Measurements from ENCODE around the gene CDY1B. TPM values are rescaled to one million over a fixed set of nuclear protein-coding genes. Genes with fewer than 3 reads are reported as not detected.
"Not testable (repeated sequence)": the region's sequence is repeated elsewhere in the genome, so short reads cannot be mapped to it uniquely, and the experiment has no call there.

The CDY1B gene
- not detected in 2 replicates for total RNA-seq (2014; rRNA removed; shearing (Covaris generic))

- not testable (repeated sequence) for DNase-seq (ENCODE audit: low read depth)
These were observed at the start of gene CDY1B for GRCh38 chrY:24047919-24048318. TSS of gene CDY1B (minus strand) at chrY:24048019. CDS start at chrY:24047688, 331 bp downstream.

- DNase-seq (ENCODE audit: low read depth): not testable (repeated sequence)
These were observed 1.7 kb upstream of the CDY1B start for GRCh38 chrY:24049525-24049924.

- not testable (repeated sequence) for DNase-seq (ENCODE audit: low read depth)
These were observed 4.6 kb downstream of the CDY1B start for GRCh38 chrY:24043209-24043608.

- DNase-seq (ENCODE audit: low read depth): not testable (repeated sequence)
These were observed 8.7 kb downstream of the CDY1B start for GRCh38 chrY:24039008-24039718.

- not testable (repeated sequence) for DNase-seq (ENCODE audit: low read depth)
These were observed 21.4 kb downstream of the CDY1B start for GRCh38 chrY:24026212-24027103.

All from RPMI7951 (cell line).